Measurements from ENCODE around the gene C2orf81. TPM values are rescaled to one million over a fixed set of nuclear protein-coding genes. Genes with fewer than 3 reads are reported as not detected.

C2orf81 gene
- total RNA-seq, 1 donor from 2014 or later, result 2.4 TPM

DNA sequence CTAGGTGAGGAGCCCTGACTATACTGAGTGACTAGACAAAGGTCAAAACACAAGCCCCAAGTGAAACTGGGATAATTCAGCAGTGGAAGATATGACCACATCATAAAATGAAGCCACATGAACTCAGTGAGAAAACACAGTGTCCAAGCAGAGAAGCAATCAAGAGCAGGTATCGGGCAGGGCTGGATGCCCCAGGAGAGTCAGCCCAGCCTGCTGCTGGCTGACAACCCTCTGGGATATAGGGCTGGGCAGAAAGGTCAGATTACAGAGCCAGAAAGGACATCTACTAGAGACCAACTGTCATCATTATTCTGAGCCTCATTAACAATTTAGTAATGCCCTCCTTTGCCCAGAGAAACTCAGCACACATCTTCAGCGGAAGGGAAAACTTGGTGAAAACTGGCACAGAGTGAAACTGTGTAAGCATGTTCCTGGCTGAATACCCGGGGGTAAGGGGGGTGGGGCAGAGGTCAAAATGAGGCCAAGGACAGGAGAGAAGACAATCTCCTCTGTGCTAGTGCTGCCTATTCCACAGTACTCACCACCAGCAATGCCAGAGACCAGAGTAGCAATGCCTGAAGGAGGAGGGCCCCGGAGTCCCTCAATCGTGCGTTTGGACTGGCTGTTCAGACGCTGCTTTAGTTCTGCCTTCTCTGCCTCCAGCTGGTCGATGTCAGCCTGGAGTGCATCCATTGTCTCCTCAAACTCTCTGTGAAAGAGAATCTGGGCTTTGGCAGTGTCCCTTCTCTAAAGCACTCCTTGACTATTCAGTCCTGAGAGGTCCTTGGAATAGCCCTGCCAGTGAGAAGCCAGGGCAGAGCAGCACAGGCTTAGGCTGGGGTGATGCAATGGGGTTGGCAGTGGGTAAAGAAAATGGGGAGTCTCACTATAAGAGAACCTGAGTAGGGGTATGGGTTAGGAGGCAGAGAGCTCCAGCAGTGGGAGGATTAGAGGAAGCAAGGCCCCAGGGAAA is 56.6 kb downstream of the C2orf81 start:
- Mint-ChIP-seq H3K36me3 (ENCODE audit: unreplicated experiment) (peaks cover 71% of the 10 kb centered on the region), H3K4me3 (ENCODE audit: unreplicated experiment) (no peak overlapping the region), H3K9me3 (ENCODE audit: unreplicated experiment) (no peaks in the 10 kb centered on the region), H3K27me3 (ENCODE audit: unreplicated experiment) (no peaks in the 10 kb centered on the region), H3K27ac (ENCODE audit: unreplicated experiment) (no peak overlapping the region), H3K4me1 (ENCODE audit: unreplicated experiment) (no peaks in the 10 kb centered on the region)
- DNase-seq (ENCODE audit: extremely low spot score, unreplicated experiment), result no peak
- TF ChIP-seq, protein P1, sequence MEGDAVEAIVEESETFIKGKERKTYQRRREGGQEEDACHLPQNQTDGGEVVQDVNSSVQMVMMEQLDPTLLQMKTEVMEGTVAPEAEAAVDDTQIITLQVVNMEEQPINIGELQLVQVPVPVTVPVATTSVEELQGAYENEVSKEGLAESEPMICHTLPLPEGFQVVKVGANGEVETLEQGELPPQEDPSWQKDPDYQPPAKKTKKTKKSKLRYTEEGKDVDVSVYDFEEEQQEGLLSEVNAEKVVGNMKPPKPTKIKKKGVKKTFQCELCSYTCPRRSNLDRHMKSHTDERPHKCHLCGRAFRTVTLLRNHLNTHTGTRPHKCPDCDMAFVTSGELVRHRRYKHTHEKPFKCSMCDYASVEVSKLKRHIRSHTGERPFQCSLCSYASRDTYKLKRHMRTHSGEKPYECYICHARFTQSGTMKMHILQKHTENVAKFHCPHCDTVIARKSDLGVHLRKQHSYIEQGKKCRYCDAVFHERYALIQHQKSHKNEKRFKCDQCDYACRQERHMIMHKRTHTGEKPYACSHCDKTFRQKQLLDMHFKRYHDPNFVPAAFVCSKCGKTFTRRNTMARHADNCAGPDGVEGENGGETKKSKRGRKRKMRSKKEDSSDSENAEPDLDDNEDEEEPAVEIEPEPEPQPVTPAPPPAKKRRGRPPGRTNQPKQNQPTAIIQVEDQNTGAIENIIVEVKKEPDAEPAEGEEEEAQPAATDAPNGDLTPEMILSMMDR (IDR thresholded peaks at IDR 0.05), result no peak

Other genes with a start within 250 kb of the C2orf81 start
- 96.1 and 96.3 TPM in 2 replicates for gene MOB1A, start 242.7 kb downstream of the C2orf81 start, total RNA-seq
- 223 and 242 TPM in 2 replicates for gene MTHFD2, start 223.0 kb downstream of the C2orf81 start, total RNA-seq
- 1.6 and 2.3 TPM in 2 replicates for gene SLC4A5, start 78.2 kb downstream of the C2orf81 start, total RNA-seq
- 182 and 186 TPM in 2 replicates for gene DCTN1, start 41.3 kb downstream of the C2orf81 start, total RNA-seq
- gene WDR54, start 111 bp upstream of the C2orf81 start, total RNA-seq, result 15.8 and 16.2 TPM in 2 replicates
- gene RTKN, start 20.3 kb upstream of the C2orf81 start, total RNA-seq, result 19.1 and 22.1 TPM in 2 replicates
- 34.9 and 41.9 TPM in 2 replicates for gene INO80B, start 33.5 kb upstream of the C2orf81 start, total RNA-seq
- gene WBP1, start 36.8 kb upstream of the C2orf81 start, total RNA-seq, result 86.3 and 96.1 TPM in 2 replicates
- gene MOGS, start 43.8 kb upstream of the C2orf81 start, total RNA-seq, result 55.9 and 59.5 TPM in 2 replicates
- gene MRPL53, start 51.1 kb upstream of the C2orf81 start, total RNA-seq, result 61.5 and 67.5 TPM in 2 replicates
- 20.6 TPM in 2 replicates for gene CCDC142, start 61.4 kb upstream of the C2orf81 start, total RNA-seq
- 24.2 and 24.3 TPM in 2 replicates for gene TTC31, start 61.5 kb upstream of the C2orf81 start, total RNA-seq
- gene LBX2, start 78.0 kb upstream of the C2orf81 start, total RNA-seq, result 1.0 and 1.1 TPM in 2 replicates
- gene PCGF1, start 86.1 kb upstream of the C2orf81 start, total RNA-seq, result 32.2 and 32.5 TPM in 2 replicates
- gene TLX2, start 92.8 kb upstream of the C2orf81 start, total RNA-seq, result not detected in 2 replicates
- 0.26 and 0.32 TPM in 2 replicates for gene DQX1, start 104.6 kb upstream of the C2orf81 start, total RNA-seq
- gene AUP1, start 108.1 kb upstream of the C2orf81 start, total RNA-seq, result 96.3 and 97.1 TPM in 2 replicates
- 32.0 and 32.3 TPM in 2 replicates for gene HTRA2, start 108.3 kb upstream of the C2orf81 start, total RNA-seq
- gene LOXL3, start 132.3 kb upstream of the C2orf81 start, total RNA-seq, result 58.1 and 62.1 TPM in 2 replicates
- 15.8 and 17.7 TPM in 2 replicates for gene DOK1, start 133.1 kb upstream of the C2orf81 start, total RNA-seq
- gene M1AP, start 226.7 kb upstream of the C2orf81 start, total RNA-seq, result not detected in 2 replicates
- gene SEMA4F, start 232.6 kb upstream of the C2orf81 start, total RNA-seq, result 12.1 and 14.2 TPM in 2 replicates

Data from osteocyte (in vitro differentiated cells).